SH-SY5Y (cell line): ENCODE results near the gene CSF2RB.

ENCODE experiments used
- GATA2 ChIP-seq: IDR thresholded peaks from 2 replicates; pipeline ENCODE4 v1.6.1; 2011; ENCODE audit warnings: mild to moderate bottlenecking, low read depth, low read length
- GATA3 ChIP-seq: IDR thresholded peaks from 2 replicates; pipeline ENCODE4 v1.6.1; 2011; ENCODE audit warnings: low read depth, mild to moderate bottlenecking, low read length, moderate library complexity

Gene CSF2RB

GRCh38 chr22:36950797-36951590 is 37.6 kb downstream of the CSF2RB start:
- no peak for TF ChIP-seq GATA2
- no peak for TF ChIP-seq GATA3

GRCh38 chr22:36951746-36952145 is 38.3 kb downstream of the CSF2RB start:
- TF ChIP-seq GATA2 (no peak), GATA3 (no peak)

- TF ChIP-seq GATA2 (no peak), GATA3 (no peak)
Observed at GRCh38 chr22:36953239-36954080, 40.0 kb downstream of the CSF2RB start.

- TF ChIP-seq GATA3 (no peak), GATA2 (no peak)
Observed at GRCh38 chr22:36954251-36955014, 41.0 kb downstream of the CSF2RB start.

- TF ChIP-seq GATA3 (no peak), GATA2 (no peak)
Observed at GRCh38 chr22:36955691-36956090, 42.3 kb downstream of the CSF2RB start.

- TF ChIP-seq GATA2 (no peak), GATA3 (no peak)
Observed at GRCh38 chr22:36958366-36958765, 44.9 kb downstream of the CSF2RB start.

GRCh38 chr22:36961626-36962025 is 48.2 kb downstream of the CSF2RB start:
- TF ChIP-seq GATA2: no peak
- TF ChIP-seq GATA3: no peak

GRCh38 chr22:36963302-36963701 is 49.9 kb downstream of the CSF2RB start:
- TF ChIP-seq GATA3 (no peak), GATA2 (no peak)

- TF ChIP-seq GATA3 (no peak), GATA2 (no peak)
Observed at GRCh38 chr22:36964106-36964505, 50.7 kb downstream of the CSF2RB start.

- no peak for TF ChIP-seq GATA3
- TF ChIP-seq GATA2: no peak
Observed at GRCh38 chr22:36965696-36966095, 52.3 kb downstream of the CSF2RB start.

GRCh38 chr22:36966851-36967540 is 53.6 kb downstream of the CSF2RB start:
- no peak for TF ChIP-seq GATA3
- no peak for TF ChIP-seq GATA2

GRCh38 chr22:36968249-36968964 is 55.0 kb downstream of the CSF2RB start:
- TF ChIP-seq GATA3 (no peak), GATA2 (no peak)

GRCh38 chr22:36971341-36972125 is 58.1 kb downstream of the CSF2RB start:
- TF ChIP-seq GATA2 (no peak), GATA3 (no peak)
